Measurements from ENCODE around the gene ALKBH6. TPM values are rescaled to one million over a fixed set of nuclear protein-coding genes. Genes with fewer than 3 reads are reported as not detected.

Gene ALKBH6
- total RNA-seq, 1 experiment from 2014 or later = 20.1 TPM

- no TSS peak for BruUV-seq (replicated peaks)
- ChIA-PET POLR2A (ENCODE audit: low non-redundant PET) (no interaction called here), CTCF (no interaction called here)
- no peaks in the 10 kb centered on the region for H3K27me3 ChIP-seq (replicated peaks; ENCODE audit: insufficient read depth, low read depth, low read length, poor library complexity)
- TF ChIP-seq EZH2 (IDR thresholded peaks at IDR 0.05; ENCODE audit: borderline replicate concordance, low read depth, low read length, poor library complexity, severe bottlenecking) = no peak
- TF ChIP-seq CTCF (conservative IDR thresholded peaks at IDR 0.05; ENCODE audit: low read depth, low read length) = no peak
- H3K4me3 ChIP-seq (ENCODE audit: low read depth, low read length, poor library complexity, severe bottlenecking) = no peak overlapping the region
- no peaks in the 10 kb centered on the region for H3K36me3 ChIP-seq (ENCODE audit: insufficient read depth, low read length, poor library complexity, severe bottlenecking)
- H3K27ac ChIP-seq (ENCODE audit: low read depth, low read length, poor library complexity, severe bottlenecking) = no peak overlapping the region
- no peaks in the 10 kb centered on the region for H3K4me1 ChIP-seq (ENCODE audit: insufficient read depth, low read length, poor library complexity, severe bottlenecking)
- no peak for DNase-seq (ENCODE audit: low spot score)
- no peaks in the 10 kb centered on the region for H3K9me3 ChIP-seq (ENCODE audit: low read depth, low read length, poor library complexity, severe bottlenecking)
- intact Hi-C loops (cut with micrococcal nuclease; ENCODE audit: unreplicated experiment) = no loop called here
Measured at GRCh38 chr19:36049080-36049698, 35.2 kb upstream of the ALKBH6 start.

DNA sequence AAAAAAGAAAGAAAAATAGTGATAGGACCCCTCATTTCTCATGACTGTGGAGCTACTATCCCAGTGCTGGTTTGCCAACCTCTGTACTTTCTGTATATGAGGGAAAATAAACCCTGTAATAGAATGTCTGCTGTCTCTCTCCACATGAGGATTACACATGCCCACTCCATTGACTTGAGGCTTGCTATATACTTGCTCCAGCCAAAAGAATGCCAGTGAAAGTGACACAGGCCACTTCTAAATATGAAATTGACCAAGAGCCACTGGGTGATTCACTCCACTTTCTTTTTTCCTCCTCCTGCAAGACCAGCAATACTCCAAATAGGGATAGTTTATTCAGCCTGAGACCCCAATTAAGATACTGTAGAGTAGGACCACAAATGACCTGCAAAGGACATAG is 33.8 kb upstream of the ALKBH6 start:
- H3K9me3 ChIP-seq (ENCODE audit: low read depth, low read length, poor library complexity, severe bottlenecking) = no peaks in the 10 kb centered on the region
- ChIA-PET CTCF (no interaction called here), POLR2A (ENCODE audit: low non-redundant PET) (no interaction called here)
- BruUV-seq (replicated peaks) = no TSS peak
- intact Hi-C loops (cut with micrococcal nuclease; ENCODE audit: unreplicated experiment) = no loop called here
- H3K27ac ChIP-seq (ENCODE audit: low read depth, low read length, poor library complexity, severe bottlenecking) = no peak overlapping the region
- no peaks in the 10 kb centered on the region for H3K36me3 ChIP-seq (ENCODE audit: insufficient read depth, low read length, poor library complexity, severe bottlenecking)
- TF ChIP-seq CTCF (conservative IDR thresholded peaks at IDR 0.05; ENCODE audit: low read depth, low read length) = no peak
- no peak for TF ChIP-seq EZH2 (IDR thresholded peaks at IDR 0.05; ENCODE audit: borderline replicate concordance, low read depth, low read length, poor library complexity, severe bottlenecking)
- no peak overlapping the region for H3K4me3 ChIP-seq (ENCODE audit: low read depth, low read length, poor library complexity, severe bottlenecking)
- DNase-seq (ENCODE audit: low spot score) = no peak
- no peaks in the 10 kb centered on the region for H3K27me3 ChIP-seq (replicated peaks; ENCODE audit: insufficient read depth, low read depth, low read length, poor library complexity)
- no peaks in the 10 kb centered on the region for H3K4me1 ChIP-seq (ENCODE audit: insufficient read depth, low read length, poor library complexity, severe bottlenecking)

DNA sequence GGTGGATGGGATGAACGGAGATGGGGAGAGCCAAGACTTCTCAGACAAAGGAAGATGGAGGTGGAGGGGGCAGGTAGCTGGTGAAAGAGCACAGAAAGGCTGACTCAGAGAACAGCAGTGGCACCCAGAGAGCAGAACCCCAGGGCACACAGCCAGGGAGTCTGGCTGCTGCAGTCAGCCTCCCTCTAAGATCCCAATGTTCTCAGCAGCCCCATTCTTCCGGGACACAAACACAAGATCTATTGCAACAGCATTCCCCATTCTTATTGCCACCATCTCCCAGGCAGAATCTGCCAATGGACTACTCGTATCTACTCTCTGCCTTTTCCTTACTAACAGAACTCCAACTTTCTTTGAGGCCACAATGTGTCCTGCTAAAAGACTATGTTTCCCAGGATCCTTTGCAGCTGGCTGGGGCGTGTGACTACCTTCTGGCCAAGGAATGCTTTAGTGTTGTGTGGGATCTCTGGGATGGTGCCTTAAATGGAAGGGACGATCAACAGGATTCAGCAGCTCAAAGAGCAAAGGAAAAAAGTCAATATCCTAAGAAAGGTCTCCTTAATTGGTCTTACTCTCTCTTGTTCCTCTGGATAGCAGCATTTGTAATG is 32.5 kb upstream of the ALKBH6 start:
- no TSS peak for BruUV-seq (replicated peaks)
- intact Hi-C loops (cut with micrococcal nuclease; ENCODE audit: unreplicated experiment) = no loop called here
- DNase-seq (ENCODE audit: low spot score) = no peak
- Histone ChIP-seq H3K4me3 (ENCODE audit: low read depth, low read length, poor library complexity, severe bottlenecking) (no peak overlapping the region), H3K4me1 (ENCODE audit: insufficient read depth, low read length, poor library complexity, severe bottlenecking) (no peaks in the 10 kb centered on the region), H3K27me3 (replicated peaks; ENCODE audit: insufficient read depth, low read depth, low read length, poor library complexity) (no peaks in the 10 kb centered on the region), H3K9me3 (ENCODE audit: low read depth, low read length, poor library complexity, severe bottlenecking) (no peaks in the 10 kb centered on the region), H3K27ac (ENCODE audit: low read depth, low read length, poor library complexity, severe bottlenecking) (no peak overlapping the region), H3K36me3 (ENCODE audit: insufficient read depth, low read length, poor library complexity, severe bottlenecking) (no peaks in the 10 kb centered on the region)
- POLR2A ChIA-PET (ENCODE audit: low non-redundant PET) = no interaction called here
- TF ChIP-seq EZH2 (IDR thresholded peaks at IDR 0.05; ENCODE audit: borderline replicate concordance, low read depth, low read length, poor library complexity, severe bottlenecking) = no peak
- CTCF ChIA-PET = no interaction called here

DNA sequence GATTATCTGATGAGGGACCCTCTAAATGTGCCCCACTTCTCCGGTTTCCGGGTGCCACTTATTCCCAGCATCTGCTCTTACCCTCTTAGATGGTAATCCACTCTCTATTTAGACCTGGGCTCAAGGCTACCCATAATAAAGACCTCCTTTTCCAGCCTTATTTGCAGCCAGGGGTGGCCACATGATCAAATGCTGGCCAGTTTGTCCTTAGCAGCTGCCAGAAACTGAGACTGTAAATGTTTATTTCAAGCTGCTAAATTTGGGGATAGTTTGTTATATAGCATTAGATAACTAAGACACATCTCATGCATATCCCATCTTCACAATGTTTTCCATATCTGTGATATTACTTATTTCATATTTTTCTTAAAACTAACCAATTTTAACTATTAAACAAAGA is 29.9 kb upstream of the ALKBH6 start:
- no TSS peak for BruUV-seq (replicated peaks)
- no peaks in the 10 kb centered on the region for H3K36me3 ChIP-seq (ENCODE audit: insufficient read depth, low read length, poor library complexity, severe bottlenecking)
- ChIA-PET CTCF (no interaction called here), POLR2A (ENCODE audit: low non-redundant PET) (no interaction called here)
- intact Hi-C loops (cut with micrococcal nuclease; ENCODE audit: unreplicated experiment) = no loop called here
- TF ChIP-seq CTCF (conservative IDR thresholded peaks at IDR 0.05; ENCODE audit: low read depth, low read length) (no peak), EZH2 (IDR thresholded peaks at IDR 0.05; ENCODE audit: borderline replicate concordance, low read depth, low read length, poor library complexity, severe bottlenecking) (no peak)
- no peaks in the 10 kb centered on the region for H3K4me1 ChIP-seq (ENCODE audit: insufficient read depth, low read length, poor library complexity, severe bottlenecking)
- no peaks in the 10 kb centered on the region for H3K9me3 ChIP-seq (ENCODE audit: low read depth, low read length, poor library complexity, severe bottlenecking)
- H3K27me3 ChIP-seq (replicated peaks; ENCODE audit: insufficient read depth, low read depth, low read length, poor library complexity) = no peaks in the 10 kb centered on the region
- no peak overlapping the region for H3K27ac ChIP-seq (ENCODE audit: low read depth, low read length, poor library complexity, severe bottlenecking)
- H3K4me3 ChIP-seq (ENCODE audit: low read depth, low read length, poor library complexity, severe bottlenecking) = no peak overlapping the region
- no peak for DNase-seq (ENCODE audit: low spot score)
